ENCODE measurements around the gene FAM89A. TPM values are rescaled to one million over a fixed set of nuclear protein-coding genes. Genes with fewer than 3 reads are reported as not detected.

Gene FAM89A
- total RNA-seq, 1 donor = 22.5 TPM

DNA sequence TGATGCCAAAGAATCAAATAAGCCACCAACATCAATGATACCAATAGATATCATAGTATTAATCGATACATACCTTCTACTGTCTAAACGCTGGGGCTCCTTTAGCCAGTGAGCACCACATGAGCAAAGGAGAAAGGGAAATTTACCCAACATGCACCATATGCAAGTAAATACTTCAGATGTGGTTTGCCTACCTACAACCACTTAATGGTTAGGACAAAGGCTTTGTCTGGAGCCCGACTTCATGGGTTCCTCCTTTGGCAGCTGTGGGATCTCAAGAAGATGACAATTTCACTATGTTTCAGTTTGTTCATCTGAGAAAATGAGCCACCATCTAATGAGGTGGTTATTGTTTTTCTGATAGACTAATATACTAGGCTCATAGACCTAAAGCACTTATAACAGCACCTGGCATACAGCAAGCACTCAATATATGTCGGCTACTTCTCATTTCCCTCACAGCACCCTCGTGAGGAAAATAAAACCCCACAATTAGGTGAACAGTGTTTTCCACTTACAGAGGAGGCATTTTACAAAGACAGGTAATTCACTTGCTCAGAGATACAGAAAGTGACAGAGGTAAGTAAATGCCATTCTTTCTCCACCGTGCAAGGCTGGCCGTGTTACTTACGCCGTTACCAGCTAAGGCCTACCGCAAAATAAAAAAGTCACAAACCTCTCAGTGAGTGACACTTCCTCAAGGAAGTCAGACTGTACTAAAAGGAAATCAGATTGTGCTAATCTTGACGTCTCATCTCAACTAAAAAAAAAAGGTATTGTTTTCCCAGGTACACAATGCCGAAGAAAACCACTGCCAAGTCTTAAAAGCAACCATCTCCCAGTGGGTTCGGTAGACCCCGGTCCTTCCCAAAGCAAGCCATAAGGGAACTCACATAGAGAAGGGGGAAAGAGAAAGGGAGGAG is 63.0 kb downstream of the FAM89A start:
- no peak for DNase-seq (ENCODE audit: low read depth)
- peak overlapping the region; percentile 94 for H3K4me3 ChIP-seq (ENCODE audit: low read depth, low read length)
- no peak for TF ChIP-seq CTCF (IDR thresholded peaks at IDR 0.05; ENCODE audit: insufficient read depth, low read depth, low read length)

DNA sequence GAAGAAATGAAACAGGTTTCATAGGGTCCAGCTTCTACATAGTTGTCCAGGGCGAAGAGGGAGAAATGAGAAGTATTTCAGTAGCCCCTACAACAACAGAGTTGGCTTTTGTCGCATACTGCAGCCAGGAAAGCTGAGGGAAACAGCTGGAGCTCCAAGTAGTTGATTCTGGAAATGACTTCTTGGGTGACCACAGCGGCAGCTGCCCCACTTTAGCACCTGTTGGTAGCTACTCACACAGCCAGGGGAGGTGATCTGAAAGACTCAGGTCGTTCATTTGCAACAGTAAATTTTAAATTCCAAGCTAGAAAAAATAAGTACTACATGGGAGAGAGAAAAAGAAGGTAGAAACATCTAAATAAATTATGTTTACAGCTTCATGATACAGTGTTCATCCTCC is 63.7 kb downstream of the FAM89A start:
- DNase-seq (ENCODE audit: low read depth) = no peak
- H3K4me3 ChIP-seq (ENCODE audit: low read depth, low read length) = no peak overlapping the region
- no peak for TF ChIP-seq CTCF (IDR thresholded peaks at IDR 0.05; ENCODE audit: insufficient read depth, low read depth, low read length)

DNA sequence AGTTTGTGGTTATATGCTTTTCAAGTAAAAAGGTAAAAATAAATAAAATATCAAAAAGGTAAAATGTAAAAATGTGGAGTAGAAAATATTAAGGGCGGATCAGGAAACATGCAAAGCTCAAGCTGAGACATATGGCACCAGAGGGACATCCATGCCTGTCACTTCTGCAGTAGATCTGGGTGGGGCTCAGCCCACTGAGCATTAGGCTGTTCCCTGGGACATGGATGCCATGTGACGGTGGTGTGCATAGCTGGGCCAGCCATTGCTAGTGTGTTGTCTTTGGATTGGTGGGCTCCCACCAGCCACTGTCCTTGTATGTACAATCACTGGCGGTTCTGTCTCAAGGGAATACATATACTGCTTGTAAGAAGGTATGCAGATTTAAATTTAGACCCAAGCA is 64.4 kb downstream of the FAM89A start:
- DNase-seq (ENCODE audit: low read depth) = no peak
- TF ChIP-seq CTCF (IDR thresholded peaks at IDR 0.05; ENCODE audit: insufficient read depth, low read depth, low read length) = no peak
- H3K4me3 ChIP-seq (ENCODE audit: low read depth, low read length) = no peak overlapping the region

DNA sequence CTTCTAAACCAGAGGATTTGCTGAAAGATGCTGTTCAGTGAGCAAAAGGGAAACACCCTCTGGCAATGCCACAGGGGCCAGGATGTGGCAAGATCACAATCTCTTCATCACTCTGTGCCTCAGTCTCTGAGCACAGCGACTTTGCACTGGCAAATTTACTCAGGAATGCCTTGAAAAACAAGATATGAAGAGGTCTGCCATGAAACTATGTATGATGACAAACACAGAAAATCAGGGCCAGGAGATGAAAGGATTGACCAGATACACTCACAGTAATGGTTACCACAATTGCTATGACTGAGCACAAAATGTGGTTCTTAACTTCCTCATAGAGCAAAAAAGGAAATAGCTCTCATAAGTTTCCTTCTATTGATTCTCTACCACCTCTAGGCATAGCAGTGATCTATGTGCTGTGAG is 67.2 kb downstream of the FAM89A start:
- TF ChIP-seq CTCF (IDR thresholded peaks at IDR 0.05; ENCODE audit: insufficient read depth, low read depth, low read length) = no peak
- H3K4me3 ChIP-seq (ENCODE audit: low read depth, low read length) = no peak overlapping the region
- no peak for DNase-seq (ENCODE audit: low read depth)

DNA sequence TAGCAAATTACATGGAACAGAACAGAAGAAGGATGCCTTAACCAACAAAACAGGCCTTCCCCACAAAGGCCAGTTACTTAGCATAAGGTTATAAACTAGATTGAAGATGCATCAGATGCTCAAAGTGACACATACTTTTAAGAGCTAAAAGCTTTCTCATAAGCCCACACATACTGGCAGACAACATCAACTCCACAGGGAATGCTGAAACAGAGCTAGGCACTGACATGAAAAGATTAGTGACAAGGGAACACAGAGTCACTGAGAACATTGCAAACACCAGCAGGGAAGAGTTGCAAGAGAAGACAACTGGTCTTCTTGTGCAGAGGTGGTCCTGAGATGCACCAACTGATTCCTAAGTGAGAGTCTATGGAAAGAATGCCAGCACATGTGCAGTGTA is 68.3 kb downstream of the FAM89A start:
- H3K4me3 ChIP-seq (ENCODE audit: low read depth, low read length) = no peak overlapping the region
- no peak for DNase-seq (ENCODE audit: low read depth)
- no peak for TF ChIP-seq CTCF (IDR thresholded peaks at IDR 0.05; ENCODE audit: insufficient read depth, low read depth, low read length)

- H3K4me3 ChIP-seq (ENCODE audit: low read depth, low read length) = no peak overlapping the region
- no peak for TF ChIP-seq CTCF (IDR thresholded peaks at IDR 0.05; ENCODE audit: insufficient read depth, low read depth, low read length)
- DNase-seq (ENCODE audit: low read depth) = no peak
Observed at GRCh38 chr1:230970432-230970831, 69.6 kb downstream of the FAM89A start.

Other genes starting within 250 kb of the FAM89A start
- 239 and 399 TPM in 2 replicates for gene C1orf198, start 171.7 kb downstream of the FAM89A start, total RNA-seq
- 15.8 and 18.6 TPM in 2 replicates for gene TTC13, start 61.4 kb downstream of the FAM89A start, total RNA-seq
- gene ARV1, start 61.2 kb downstream of the FAM89A start, total RNA-seq = 15.8 and 19.0 TPM in 2 replicates
- gene TRIM67, start 121.8 kb upstream of the FAM89A start, total RNA-seq = not detected in 2 replicates
- 41.6 and 53.1 TPM in 2 replicates for gene GNPAT, start 201.0 kb upstream of the FAM89A start, total RNA-seq